Endothelial cell (in vitro differentiated cells): ENCODE results near the gene HDAC9. TPM values are rescaled to one million over a fixed set of nuclear protein-coding genes. Genes with fewer than 3 reads are reported as not detected.

ENCODE experiments used
- DNase-seq: peaks from one replicate; pipeline ENCODE4 v3.0.0; 2021; ENCODE audit warnings: low spot score
- H3K27ac Mint-ChIP-seq: one replicate; pipeline ENCODE4 v1.8.0; 2021; ENCODE audit warnings: mixed read lengths, inconsistent platforms; ENCODE audit not compliant: unreplicated experiment
- H3K27me3 Mint-ChIP-seq: one replicate; pipeline ENCODE4 v1.8.0; 2021; ENCODE audit warnings: mild to moderate bottlenecking, moderate library complexity, mixed read lengths, inconsistent platforms; ENCODE audit not compliant: unreplicated experiment
- H3K36me3 Mint-ChIP-seq: one replicate; pipeline ENCODE4 v1.8.0; 2021; ENCODE audit warnings: mild to moderate bottlenecking, low read depth, mixed read lengths, inconsistent platforms; ENCODE audit not compliant: unreplicated experiment
- H3K4me1 Mint-ChIP-seq: one replicate; pipeline ENCODE4 v1.8.0; 2021; ENCODE audit warnings: mild to moderate bottlenecking, mixed read lengths, inconsistent platforms; ENCODE audit not compliant: unreplicated experiment
- H3K4me3 Mint-ChIP-seq: one replicate; pipeline ENCODE4 v1.8.0; 2021; ENCODE audit warnings: mild to moderate bottlenecking, mixed read lengths, inconsistent platforms; ENCODE audit not compliant: unreplicated experiment
- H3K9me3 Mint-ChIP-seq: one replicate; pipeline ENCODE4 v1.8.0; 2021; ENCODE audit warnings: mixed read lengths, inconsistent platforms; ENCODE audit not compliant: unreplicated experiment
- total RNA-seq: library from RNA; stranded (reverse); fragmentation: NEBNext Ultra II Directional; extraction: Animal tissue kit (Norgen Biotek cat#: 25700); gene quantifications from one replicate; pipeline ENCODE4 v1.2.1, GENCODE V29; 2021; ENCODE audit not compliant: unreplicated experiment
- TF ChIP-seq, protein P1 (sequence below): fragments of 200-600 bp; sonication (generic); IDR thresholded peaks from one replicate; pipeline ENCODE4 v1.5.0; 2021; ENCODE audit warnings: antibody characterized with exemption; ENCODE audit not compliant: unreplicated experiment

HDAC9 gene
- total RNA-seq, 1 donor from 2014 or later: 1.2 TPM

DNA sequence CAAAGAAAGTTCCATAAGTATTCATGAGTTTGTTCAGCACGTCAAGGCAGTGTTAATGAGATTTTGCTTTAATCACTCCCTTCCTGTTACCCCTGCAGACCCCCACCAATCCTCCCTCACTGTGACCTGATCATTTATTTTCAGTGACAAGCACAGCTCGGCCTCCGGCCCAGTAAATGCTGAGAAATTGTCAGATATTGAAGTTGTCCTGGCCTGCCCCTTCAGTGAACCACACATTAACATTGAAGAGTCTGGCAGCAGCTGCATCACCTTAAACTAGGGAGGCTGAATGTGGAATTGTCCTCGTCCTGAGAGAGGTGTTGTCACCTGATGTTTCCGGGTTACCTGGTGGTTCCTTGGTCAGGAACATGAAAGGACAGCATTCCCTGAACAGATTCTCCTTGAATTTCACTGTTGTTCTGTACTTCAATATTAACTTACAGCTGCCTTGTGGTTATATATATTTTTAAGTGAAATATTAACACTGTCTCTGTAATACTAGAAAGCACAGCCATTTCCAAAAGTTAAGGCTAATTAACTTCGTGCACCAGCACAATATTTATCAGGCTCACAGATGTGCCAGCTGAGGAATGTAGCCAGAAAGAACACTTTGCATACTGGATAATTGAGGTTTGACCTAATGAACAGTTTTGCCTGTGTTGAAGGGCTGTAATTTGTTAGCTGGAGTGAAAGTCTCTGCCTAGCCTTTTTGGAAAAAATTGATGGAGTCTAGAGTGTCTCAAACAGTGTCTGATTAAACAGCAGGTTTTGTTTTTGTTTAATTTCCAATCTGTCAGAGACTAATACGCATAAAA is 265.3 kb downstream of the HDAC9 start:
- Mint-ChIP-seq H3K27me3 (peaks cover 2% of the 10 kb centered on the region), H3K27ac (no peak overlapping the region), H3K36me3 (no peaks in the 10 kb centered on the region), H3K9me3 (no peaks in the 10 kb centered on the region), H3K4me3 (no peak overlapping the region), H3K4me1 (no peaks in the 10 kb centered on the region)
- DNase-seq: no peak
- TF ChIP-seq, protein P1, sequence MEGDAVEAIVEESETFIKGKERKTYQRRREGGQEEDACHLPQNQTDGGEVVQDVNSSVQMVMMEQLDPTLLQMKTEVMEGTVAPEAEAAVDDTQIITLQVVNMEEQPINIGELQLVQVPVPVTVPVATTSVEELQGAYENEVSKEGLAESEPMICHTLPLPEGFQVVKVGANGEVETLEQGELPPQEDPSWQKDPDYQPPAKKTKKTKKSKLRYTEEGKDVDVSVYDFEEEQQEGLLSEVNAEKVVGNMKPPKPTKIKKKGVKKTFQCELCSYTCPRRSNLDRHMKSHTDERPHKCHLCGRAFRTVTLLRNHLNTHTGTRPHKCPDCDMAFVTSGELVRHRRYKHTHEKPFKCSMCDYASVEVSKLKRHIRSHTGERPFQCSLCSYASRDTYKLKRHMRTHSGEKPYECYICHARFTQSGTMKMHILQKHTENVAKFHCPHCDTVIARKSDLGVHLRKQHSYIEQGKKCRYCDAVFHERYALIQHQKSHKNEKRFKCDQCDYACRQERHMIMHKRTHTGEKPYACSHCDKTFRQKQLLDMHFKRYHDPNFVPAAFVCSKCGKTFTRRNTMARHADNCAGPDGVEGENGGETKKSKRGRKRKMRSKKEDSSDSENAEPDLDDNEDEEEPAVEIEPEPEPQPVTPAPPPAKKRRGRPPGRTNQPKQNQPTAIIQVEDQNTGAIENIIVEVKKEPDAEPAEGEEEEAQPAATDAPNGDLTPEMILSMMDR: no peak

DNA sequence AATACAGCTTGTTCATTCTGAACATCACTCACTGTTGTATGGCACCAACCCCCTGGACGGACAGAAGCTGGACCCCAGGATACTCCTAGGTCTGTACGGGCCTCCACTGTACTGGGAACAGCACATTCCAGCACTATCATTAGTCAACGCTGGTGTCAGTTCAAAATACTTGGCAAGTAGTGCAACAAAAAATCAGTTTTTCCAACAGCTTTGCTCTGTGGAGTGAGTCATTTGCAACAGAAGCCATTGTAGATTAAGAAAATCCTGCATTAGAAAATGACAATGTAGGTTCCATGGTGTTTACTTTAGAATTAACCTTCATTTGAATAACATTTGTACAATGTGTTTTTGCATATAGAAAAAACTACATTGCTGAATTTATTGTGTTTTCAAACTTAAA is 266.6 kb downstream of the HDAC9 start:
- Mint-ChIP-seq H3K9me3 (no peaks in the 10 kb centered on the region), H3K4me3 (no peak overlapping the region), H3K27me3 (peaks cover 2% of the 10 kb centered on the region), H3K4me1 (no peaks in the 10 kb centered on the region), H3K36me3 (no peaks in the 10 kb centered on the region), H3K27ac (no peak overlapping the region)
- TF ChIP-seq, protein P1: no peak
- no peak for DNase-seq

DNA sequence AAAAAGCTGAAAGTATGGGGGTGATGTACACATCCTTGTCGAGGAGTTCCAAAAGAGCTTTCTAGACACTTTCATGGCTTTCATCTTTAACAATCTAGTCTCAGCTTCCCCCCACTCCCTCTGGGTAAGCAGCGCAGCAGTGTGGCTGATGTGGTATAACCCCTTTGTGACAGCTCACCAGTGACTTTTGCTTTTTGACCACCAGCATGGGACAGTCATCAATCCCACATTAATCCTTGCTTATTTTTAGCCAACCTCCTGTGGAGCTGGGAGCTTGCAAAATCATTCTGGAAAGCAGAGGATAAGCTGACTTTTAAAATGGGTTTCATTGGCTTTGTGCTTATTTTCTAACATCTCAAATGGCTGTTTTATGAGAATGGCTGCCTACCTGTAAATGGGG is 272.7 kb downstream of the HDAC9 start:
- no peak for DNase-seq
- Mint-ChIP-seq H3K4me3 (no peak overlapping the region), H3K36me3 (no peaks in the 10 kb centered on the region), H3K27ac (no peak overlapping the region), H3K4me1 (no peaks in the 10 kb centered on the region), H3K27me3 (no peaks in the 10 kb centered on the region), H3K9me3 (no peaks in the 10 kb centered on the region)
- TF ChIP-seq, protein P1: no peak

DNA sequence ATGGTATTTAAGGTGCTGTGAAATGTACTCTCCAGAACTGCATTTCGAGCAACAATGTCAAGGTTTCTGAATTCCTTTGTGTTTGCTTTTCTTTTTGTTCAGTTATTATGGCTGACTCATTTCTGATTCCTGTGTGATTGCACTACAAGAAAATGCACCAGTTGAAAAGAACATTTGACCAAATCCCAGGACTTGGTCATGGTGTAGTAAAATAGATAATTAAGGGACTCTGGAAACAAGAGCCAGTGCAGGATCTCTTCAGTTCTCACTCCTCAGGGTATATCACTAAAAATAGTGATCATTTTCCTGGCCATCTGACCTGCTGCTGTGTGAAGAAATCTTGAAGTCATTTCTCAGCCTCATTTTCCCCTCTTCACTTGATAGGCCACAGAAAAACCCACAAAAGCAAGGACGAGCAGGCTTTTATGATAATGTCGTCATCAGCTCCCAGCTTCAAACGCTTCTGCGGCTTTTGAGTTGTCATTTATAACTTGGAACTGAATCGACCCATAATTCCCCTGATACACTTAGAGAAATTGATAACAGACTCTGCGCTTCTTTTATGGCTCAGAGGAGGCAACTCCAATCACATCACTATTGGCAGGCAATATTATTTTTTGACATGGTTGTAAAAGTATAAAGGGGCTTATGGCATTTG is 274.7 kb downstream of the HDAC9 start:
- H3K9me3 Mint-ChIP-seq: no peaks in the 10 kb centered on the region
- no peak overlapping the region for H3K27ac Mint-ChIP-seq

More for the DNA sequence above, 274.7 kb downstream of the HDAC9 start:
- DNase-seq: no peak
- Mint-ChIP-seq H3K36me3 (no peaks in the 10 kb centered on the region), H3K27me3 (no peaks in the 10 kb centered on the region), H3K4me1 (no peaks in the 10 kb centered on the region), H3K4me3 (no peak overlapping the region)
- TF ChIP-seq, protein P1: no peak
